ENCODE measurements around the gene RNF214.

DNA sequence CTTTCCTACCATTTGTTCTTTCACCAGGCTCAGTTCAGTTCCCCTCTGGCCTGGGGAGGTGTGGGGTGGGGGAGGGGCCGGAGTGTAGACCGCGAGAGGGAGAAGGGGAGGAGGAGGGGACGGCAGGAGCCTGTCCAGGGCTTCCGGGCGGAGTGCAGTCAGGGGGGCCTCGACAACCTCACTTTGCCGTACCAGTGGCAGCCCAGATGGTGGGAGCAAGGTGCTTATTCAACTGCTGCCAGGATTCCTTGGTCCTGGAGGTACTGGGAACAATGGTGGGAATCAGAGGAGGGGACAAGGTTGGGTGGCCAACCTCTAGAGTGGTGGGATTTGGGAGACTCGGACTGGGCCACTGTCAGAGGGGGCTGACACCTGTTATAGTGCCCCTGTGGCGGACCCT is 82.4 kb downstream of the RNF214 start:
- TF ChIP-seq, protein P1, sequence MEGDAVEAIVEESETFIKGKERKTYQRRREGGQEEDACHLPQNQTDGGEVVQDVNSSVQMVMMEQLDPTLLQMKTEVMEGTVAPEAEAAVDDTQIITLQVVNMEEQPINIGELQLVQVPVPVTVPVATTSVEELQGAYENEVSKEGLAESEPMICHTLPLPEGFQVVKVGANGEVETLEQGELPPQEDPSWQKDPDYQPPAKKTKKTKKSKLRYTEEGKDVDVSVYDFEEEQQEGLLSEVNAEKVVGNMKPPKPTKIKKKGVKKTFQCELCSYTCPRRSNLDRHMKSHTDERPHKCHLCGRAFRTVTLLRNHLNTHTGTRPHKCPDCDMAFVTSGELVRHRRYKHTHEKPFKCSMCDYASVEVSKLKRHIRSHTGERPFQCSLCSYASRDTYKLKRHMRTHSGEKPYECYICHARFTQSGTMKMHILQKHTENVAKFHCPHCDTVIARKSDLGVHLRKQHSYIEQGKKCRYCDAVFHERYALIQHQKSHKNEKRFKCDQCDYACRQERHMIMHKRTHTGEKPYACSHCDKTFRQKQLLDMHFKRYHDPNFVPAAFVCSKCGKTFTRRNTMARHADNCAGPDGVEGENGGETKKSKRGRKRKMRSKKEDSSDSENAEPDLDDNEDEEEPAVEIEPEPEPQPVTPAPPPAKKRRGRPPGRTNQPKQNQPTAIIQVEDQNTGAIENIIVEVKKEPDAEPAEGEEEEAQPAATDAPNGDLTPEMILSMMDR (conservative IDR thresholded peaks at IDR 0.05; ENCODE audit: low read depth, low read length): no peak
- TF ChIP-seq EZH2 (IDR thresholded peaks at IDR 0.05; ENCODE audit: low read length, unreplicated experiment): no peak
- no peak for TF ChIP-seq EZH2phosphoT487 (IDR thresholded peaks at IDR 0.05; ENCODE audit: borderline replicate concordance, low read length)

Measured in PC-3 (cell line).